Trophoblast cell (in vitro differentiated cells and primary cell): ENCODE results near the gene NTSR2.

Experiments used
- DNase-seq, 2 donors: peaks; one replicate each; pipeline ENCODE4 v3.0.0-alpha.2; 2016
- H2AFZ ChIP-seq: 2 replicates; pipeline ENCODE4 v1.6.1; 2013; ENCODE audit warnings: low read length, moderate library complexity, mild to moderate bottlenecking; ENCODE audit not compliant: insufficient read depth, poor library complexity
- H2AK5ac ChIP-seq: 2 replicates; pipeline ENCODE4 v1.6.1; 2013; ENCODE audit warnings: mild to moderate bottlenecking, low read length
- H2BK120ac ChIP-seq: 2 replicates; pipeline ENCODE4 v1.6.1; 2013; ENCODE audit warnings: low read length, mild to moderate bottlenecking, moderate library complexity; ENCODE audit not compliant: insufficient read depth, poor library complexity
- H2BK12ac ChIP-seq: 2 replicates; pipeline ENCODE4 v1.6.1; 2013; ENCODE audit warnings: mild to moderate bottlenecking, low read length, moderate library complexity
- H2BK5ac ChIP-seq: 2 replicates; pipeline ENCODE4 v1.6.1; 2013; ENCODE audit warnings: low read length, low read depth, moderate library complexity, mild to moderate bottlenecking; ENCODE audit not compliant: poor library complexity
- H3K14ac ChIP-seq: 2 replicates; pipeline ENCODE4 v1.6.1; 2013; ENCODE audit warnings: mild to moderate bottlenecking, low read length
- H3K18ac ChIP-seq: 2 replicates; pipeline ENCODE4 v1.6.1; 2013; ENCODE audit warnings: mild to moderate bottlenecking, low read length
- H3K23ac ChIP-seq: 2 replicates; pipeline ENCODE4 v1.6.1; 2013; ENCODE audit warnings: low read length
- H3K27ac ChIP-seq: 2 replicates; pipeline ENCODE4 v1.5.1; 2013; ENCODE audit warnings: low read depth, mild to moderate bottlenecking, inconsistent platforms, low read length, moderate library complexity
- H3K27me3 ChIP-seq: 2 replicates; pipeline ENCODE4 v1.6.1; 2013; ENCODE audit warnings: inconsistent platforms, mild to moderate bottlenecking, low read length, moderate library complexity; ENCODE audit not compliant: insufficient read depth
- H3K36me3 ChIP-seq, 2 experiments: 1 replicate in 1 of 2; 2 replicates in 1 of 2; pipeline ENCODE4 v1.6.1; 2013; ENCODE audit warnings: low read length in 2 of 2, mild to moderate bottlenecking in 2 of 2, moderate library complexity in 1 of 2; ENCODE audit not compliant: insufficient read depth in 2 of 2, control insufficient read depth in 1 of 2
- H3K4ac ChIP-seq: 2 replicates; pipeline ENCODE4 v1.6.1; 2013; ENCODE audit warnings: low read depth, mild to moderate bottlenecking, low read length, moderate library complexity
- H3K4me1 ChIP-seq, 2 experiments: 1 replicate in 1 of 2; 2 replicates in 1 of 2; pipeline ENCODE4 v1.6.1; 2013; ENCODE audit warnings: low read length in 2 of 2, mild to moderate bottlenecking in 2 of 2, moderate library complexity in 1 of 2; ENCODE audit not compliant: insufficient read depth in 2 of 2, control insufficient read depth in 1 of 2
- H3K4me2 ChIP-seq: 2 replicates; pipeline ENCODE4 v1.6.1; 2013; ENCODE audit warnings: inconsistent platforms, mild to moderate bottlenecking, low read length, moderate library complexity
- H3K4me3 ChIP-seq: 2 replicates; pipeline ENCODE4 v1.5.1; 2013; ENCODE audit warnings: mild to moderate bottlenecking, low read depth, low read length, inconsistent platforms
- H3K79me1 ChIP-seq: one replicate; pipeline ENCODE4 v1.6.1; 2013; ENCODE audit warnings: low read length
- H3K79me2 ChIP-seq: 2 replicates; pipeline ENCODE4 v1.6.1; 2013; ENCODE audit warnings: low read length, mild to moderate bottlenecking; ENCODE audit not compliant: control insufficient read depth, insufficient read depth, poor library complexity
- H3K9ac ChIP-seq: 2 replicates; pipeline ENCODE4 v1.6.1; 2013; ENCODE audit warnings: mild to moderate bottlenecking, low read length
- H3K9me3 ChIP-seq: 2 replicates; pipeline ENCODE4 v1.6.1; 2013; ENCODE audit warnings: low read depth, mild to moderate bottlenecking, control low read depth, inconsistent platforms, low read length; ENCODE audit not compliant: insufficient read depth
- H4K12ac ChIP-seq: 2 replicates; pipeline ENCODE4 v1.6.1; 2013; ENCODE audit warnings: low read depth, mild to moderate bottlenecking, low read length, moderate library complexity
- H4K8ac ChIP-seq: 2 replicates; pipeline ENCODE4 v1.6.1; 2013; ENCODE audit warnings: low read depth, mild to moderate bottlenecking, low read length, moderate library complexity
- H4K91ac ChIP-seq: one replicate; pipeline ENCODE4 v1.6.1; 2013; ENCODE audit warnings: low read depth, mild to moderate bottlenecking, low read length, moderate library complexity
- WGBS: extraction: QIAGEN DNeasy Blood & Tissue Kit; methylation state at CpG from one replicate; pipeline ENCODE4 v1.1.7; 2013; ENCODE audit warnings: missing lambda C conversion rate; ENCODE audit not compliant: insufficient read length, insufficient coverage; ENCODE audit errors: extremely low coverage; 5-methylcytosine and 5-hydroxymethylcytosine counted together

Gene NTSR2

GRCh38 chr2:11655495-11655894 lies 14.5 kb downstream of the NTSR2 start:
- no peak overlapping the region for H3K4me3 ChIP-seq
- no peak for DNase-seq
- no peaks in the 10 kb centered on the region for H3K4me1 ChIP-seq
- no peak overlapping the region for H3K4me2 ChIP-seq
- H4K91ac ChIP-seq = no peak overlapping the region
- H4K12ac ChIP-seq = no peak overlapping the region
- no peak overlapping the region for H2BK120ac ChIP-seq
- H3K4ac ChIP-seq = no peak overlapping the region
- no peaks in the 10 kb centered on the region for H3K27me3 ChIP-seq
- H2AFZ ChIP-seq = no peak overlapping the region
- H3K9me3 ChIP-seq = peaks cover 2% of the 10 kb centered on the region
- H3K23ac ChIP-seq = no peak overlapping the region
- H3K18ac ChIP-seq = no peak overlapping the region
- H4K8ac ChIP-seq = no peak overlapping the region
- H2BK5ac ChIP-seq = no peak overlapping the region
- H3K27ac ChIP-seq = no peak overlapping the region
- no CpG with 5 or more reads among the region's 4 CpGs for WGBS
- H3K79me1 ChIP-seq = no peaks in the 10 kb centered on the region
- no peak overlapping the region for H2AK5ac ChIP-seq
- no peaks in the 10 kb centered on the region for H3K79me2 ChIP-seq
- no peak overlapping the region for H3K14ac ChIP-seq
- H3K9ac ChIP-seq = no peak overlapping the region
- no peaks in the 10 kb centered on the region for H3K36me3 ChIP-seq
- H2BK12ac ChIP-seq = no peak overlapping the region

DNA sequence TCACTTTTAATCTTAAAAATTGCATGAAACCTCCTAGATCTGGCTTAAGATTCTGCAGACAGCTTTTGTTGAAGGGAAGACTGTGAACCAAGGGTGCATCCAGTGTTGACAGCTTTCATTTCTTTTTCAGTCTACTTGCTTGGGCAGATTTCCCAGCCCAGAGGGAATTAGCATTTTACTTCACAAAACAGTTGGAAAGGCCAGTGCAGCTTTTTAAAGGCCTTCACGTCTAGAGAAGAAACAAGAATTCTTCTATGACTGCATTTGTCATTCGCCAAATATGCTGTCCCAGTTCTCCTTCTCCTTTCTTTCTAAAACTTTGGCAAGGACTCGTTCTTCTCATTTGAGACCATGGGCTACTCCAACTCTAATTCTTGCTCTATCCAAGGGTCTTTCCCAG lies 17.4 kb downstream of the NTSR2 start:
- H3K9me3 ChIP-seq = no peaks in the 10 kb centered on the region
- no peak overlapping the region for H4K12ac ChIP-seq
- peaks cover 0 to 5% of the 10 kb centered on the region in 2 experiments for H3K4me1 ChIP-seq
- no peak overlapping the region for H2AK5ac ChIP-seq
- no peak overlapping the region for H2BK120ac ChIP-seq
- no peaks in the 10 kb centered on the region for H3K79me2 ChIP-seq
- H3K9ac ChIP-seq = no peak overlapping the region
- no peak overlapping the region for H3K27ac ChIP-seq
- no peak overlapping the region for H3K18ac ChIP-seq
- H3K23ac ChIP-seq = no peak overlapping the region
- no peak overlapping the region for H2BK5ac ChIP-seq
- H2AFZ ChIP-seq = no peak overlapping the region
- no CpG with 5 or more reads among the region's 3 CpGs for WGBS
- H3K4me3 ChIP-seq = no peak overlapping the region
- H2BK12ac ChIP-seq = no peak overlapping the region
- no peak overlapping the region for H3K4ac ChIP-seq
- H3K14ac ChIP-seq = no peak overlapping the region
- no peak overlapping the region for H4K91ac ChIP-seq
- no peaks in the 10 kb centered on the region for H3K79me1 ChIP-seq
- H4K8ac ChIP-seq = no peak overlapping the region
- no peaks in the 10 kb centered on the region for H3K27me3 ChIP-seq
- no peak overlapping the region for H3K4me2 ChIP-seq
- no peak for DNase-seq
- no peaks in the 10 kb centered on the region for H3K36me3 ChIP-seq

DNA sequence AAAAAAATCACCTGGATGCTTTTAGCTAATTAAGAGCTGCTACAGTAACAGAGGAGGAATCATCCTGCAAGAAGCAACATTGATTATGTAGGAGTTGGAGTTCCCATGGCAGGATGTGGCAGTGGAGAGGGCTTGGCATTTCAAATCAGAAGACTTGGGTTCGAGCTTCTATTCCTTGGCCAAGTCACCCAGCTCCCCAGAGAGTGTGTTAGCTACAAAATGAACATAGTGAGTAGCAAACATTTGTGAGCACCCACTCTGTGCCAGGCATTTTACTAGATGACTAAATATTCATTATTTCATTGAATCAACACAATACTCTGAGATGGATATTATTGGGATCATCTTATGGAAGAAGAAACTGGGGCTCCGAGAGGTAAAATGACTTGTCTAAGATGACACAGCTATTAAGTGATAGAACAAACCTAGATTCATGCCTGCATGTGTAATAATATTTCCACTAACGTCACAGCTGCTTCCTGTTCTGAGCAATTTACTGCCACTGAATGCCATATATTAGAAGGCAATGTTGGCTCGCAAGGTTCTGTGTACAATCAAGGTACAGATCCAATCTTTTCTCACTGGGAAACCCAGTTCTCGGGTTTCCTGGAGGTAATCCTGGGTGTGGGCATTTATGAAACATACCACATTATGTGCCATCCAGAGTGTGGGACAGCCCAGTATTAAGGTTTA lies 18.0 kb downstream of the NTSR2 start:
- Histone ChIP-seq H3K23ac (no peak overlapping the region), H3K14ac (no peak overlapping the region), H3K18ac (no peak overlapping the region), H3K79me1 (no peaks in the 10 kb centered on the region), H2AK5ac (no peak overlapping the region), H2BK5ac (no peak overlapping the region), H3K9me3 (no peaks in the 10 kb centered on the region), H4K91ac (no peak overlapping the region), H2AFZ (no peak overlapping the region), H3K9ac (no peak overlapping the region), H3K36me3 (no peaks in the 10 kb centered on the region), H3K27ac (no peak overlapping the region), H3K4me2 (no peak overlapping the region), H4K12ac (no peak overlapping the region), H2BK12ac (no peak overlapping the region), H3K4me3 (no peak overlapping the region), H3K4me1 (peaks cover 0 to 5% of the 10 kb centered on the region in 2 experiments), H4K8ac (no peak overlapping the region), H3K79me2 (no peaks in the 10 kb centered on the region), H3K27me3 (no peaks in the 10 kb centered on the region), H2BK120ac (no peak overlapping the region), H3K4ac (no peak overlapping the region)
- DNase-seq = no peak
- WGBS = no CpG with 5 or more reads among the region's 5 CpGs

- Histone ChIP-seq H3K23ac (no peak overlapping the region), H2AFZ (no peak overlapping the region), H3K4me1 (peaks cover 0 to 5% of the 10 kb centered on the region in 2 experiments), H3K4me3 (no peak overlapping the region), H2BK12ac (no peak overlapping the region), H3K4me2 (no peak overlapping the region), H3K27me3 (no peaks in the 10 kb centered on the region), H3K14ac (no peak overlapping the region), H3K79me2 (no peaks in the 10 kb centered on the region), H3K9me3 (no peaks in the 10 kb centered on the region), H4K12ac (no peak overlapping the region), H2BK120ac (no peak overlapping the region), H3K79me1 (no peaks in the 10 kb centered on the region), H3K18ac (no peak overlapping the region), H3K9ac (no peak overlapping the region), H2AK5ac (no peak overlapping the region), H3K36me3 (no peaks in the 10 kb centered on the region), H4K8ac (no peak overlapping the region), H4K91ac (no peak overlapping the region), H3K27ac (no peak overlapping the region), H2BK5ac (no peak overlapping the region), H3K4ac (no peak overlapping the region)
- WGBS = no CpG with 5 or more reads among the region's 2 CpGs
- no peak for DNase-seq
These were observed 20.9 kb downstream of the NTSR2 start for GRCh38 chr2:11649093-11649492.
